ENCODE results near the gene SPDYA. TPM values are rescaled to one million over a fixed set of nuclear protein-coding genes. Genes with fewer than 3 reads are reported as not detected.

SPDYA gene
- polyA plus RNA-seq, 2 of the 4 experiments (the other 2 are of a cell fraction), result 0.14 to 0.49 TPM

DNA sequence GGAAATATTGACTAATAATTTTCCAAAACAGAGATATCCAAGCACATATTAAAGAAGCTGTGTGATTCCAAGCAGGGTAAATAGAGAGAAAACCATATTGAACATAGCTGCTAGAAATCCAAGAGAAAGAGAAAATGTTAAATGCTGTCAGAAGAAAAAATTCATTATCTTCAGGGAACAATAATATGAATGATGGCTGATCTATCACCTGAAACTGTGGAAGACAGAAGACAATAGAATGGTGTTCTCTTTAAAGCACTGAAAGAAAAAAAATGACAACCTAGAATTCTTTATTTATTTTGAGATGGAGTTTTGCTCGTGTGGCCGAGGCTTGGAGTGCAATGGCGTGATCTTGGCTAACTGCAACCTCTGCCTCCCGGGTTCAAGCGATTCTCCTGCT lies 41.7 kb upstream of the SPDYA start (continued):
- TF ChIP-seq FOSB (CRISPR knock-in tag; IDR thresholded peaks at IDR 0.05) (no peak), MAZ (IDR thresholded peaks at IDR 0.05; ENCODE audit: borderline replicate concordance, low read depth, low read length) (no peak)

- ATAC-seq, result no peak
- peaks cover 7% of the 10 kb centered on the region; the same call in 1 of the 3 replicates for H3K9me3 ChIP-seq
- ChIA-PET POLR2A (no interaction called here), CTCF (no interaction called here)
- 86% methylated on average over 2 of the region's 2 CpGs for WGBS (ENCODE audit: missing lambda C conversion rate)
- FAIRE-seq, result no peak
- H3K4me2 ChIP-seq, result no peak overlapping the region
- no peak overlapping the region for H3K4me3 ChIP-seq
- DNase-seq (ENCODE audit: low read depth in 1 of 2, low spot score in 1 of 2), result no peak
- H3K4me1 ChIP-seq, result no peaks in the 10 kb centered on the region
- H3K27ac ChIP-seq, result no peak overlapping the region
- TF ChIP-seq NFE2L2 (conservative IDR thresholded peaks at IDR 0.05; ENCODE audit: low read length) (no peak), KDM5A (IDR thresholded peaks at IDR 0.05) (no peak), HOXA7 (CRISPR knock-in tag; IDR thresholded peaks at IDR 0.05) (no peak), RNF2 (IDR thresholded peaks at IDR 0.05; ENCODE audit: borderline replicate concordance, low read depth) (no peak), MAZ (IDR thresholded peaks at IDR 0.05; ENCODE audit: borderline replicate concordance, low read depth, low read length) (no peak), HOXB5 (CRISPR knock-in tag; IDR thresholded peaks at IDR 0.05) (no peak), POLR2A (IDR thresholded peaks at IDR 0.05; ENCODE audit: low read length) (no peak), ELK1 (IDR thresholded peaks at IDR 0.05; ENCODE audit: low read depth, low read length) (no peak), JUNB (IDR thresholded peaks at IDR 0.05) (no peak)
Observed at GRCh38 chr2:28772351-28772750, 38.3 kb upstream of the SPDYA start.

- no peak for DNase-seq (ENCODE audit: low read depth in 1 of 2, low spot score in 1 of 2)
- no peak for ATAC-seq
- CTCF ChIA-PET, result interaction anchor here (0.8 to 2.9 kb wide), 4 partner anchors 32 to 234 kb away, joined by 3 to 15 read pairs (median 4); no protein-coding TSS in a partner anchor
- H3K9me3 ChIP-seq, result no peaks in the 10 kb centered on the region
- WGBS (ENCODE audit: missing lambda C conversion rate), result 92% methylated on average over 6 of the region's 6 CpGs
- H3K27ac ChIP-seq, result no peak overlapping the region
- H3K4me2 ChIP-seq, result no peak overlapping the region
- no peaks in the 10 kb centered on the region for H3K4me1 ChIP-seq
- no peak for FAIRE-seq
- TF ChIP-seq CHD4 (IDR thresholded peaks at IDR 0.05; ENCODE audit: borderline replicate concordance) (no peak), ZFP36 (IDR thresholded peaks at IDR 0.05; ENCODE audit: borderline replicate concordance, partially characterized antibody) (no peak), HEYL (CRISPR knock-in tag; IDR thresholded peaks at IDR 0.05) (no peak), CBX8 (IDR thresholded peaks at IDR 0.05) (no peak), RCOR1 (IDR thresholded peaks at IDR 0.05; ENCODE audit: low read depth, low read length) (no peak), PHF8 (IDR thresholded peaks at IDR 0.05; ENCODE audit: borderline replicate concordance, low read depth) (no peak), E2F6 (IDR thresholded peaks at IDR 0.05; ENCODE audit: borderline replicate concordance, low read depth) (no peak), MAZ (IDR thresholded peaks at IDR 0.05; ENCODE audit: borderline replicate concordance, low read depth, low read length) (no peak), ZNF302 (CRISPR knock-in tag; IDR thresholded peaks at IDR 0.05) (no peak), FOSB (CRISPR knock-in tag; IDR thresholded peaks at IDR 0.05) (no peak), NR3C1 (IDR thresholded peaks at IDR 0.05) (no peak), CHD2 (IDR thresholded peaks at IDR 0.05; ENCODE audit: low read length, partially characterized antibody) (no peak), HOXB13 (CRISPR knock-in tag; IDR thresholded peaks at IDR 0.05; ENCODE audit: low read depth) (no peak)
- TF ChIP-seq, protein P1, sequence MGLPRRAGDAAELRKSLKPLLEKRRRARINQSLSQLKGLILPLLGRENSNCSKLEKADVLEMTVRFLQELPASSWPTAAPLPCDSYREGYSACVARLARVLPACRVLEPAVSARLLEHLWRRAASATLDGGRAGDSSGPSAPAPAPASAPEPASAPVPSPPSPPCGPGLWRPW (IDR thresholded peaks at IDR 0.05), result no peak
- H3K4me3 ChIP-seq, result no peak overlapping the region
- POLR2A ChIA-PET, result interaction anchor here (1.3 kb wide), 1 partner anchor 25 kb away, joined by 4 read pairs; the partner anchor contains the start of gene PPP1CB
Observed at GRCh38 chr2:28776471-28776870, 34.2 kb upstream of the SPDYA start.

GRCh38 chr2:28778392-28778791 lies 32.2 kb upstream of the SPDYA start:
- no peak overlapping the region for H3K4me3 ChIP-seq
- H3K4me1 ChIP-seq, result no peaks in the 10 kb centered on the region
- WGBS (ENCODE audit: missing lambda C conversion rate), result 94% methylated on average over 5 of the region's 5 CpGs
- no peak overlapping the region for H3K4me2 ChIP-seq
- POLR2A ChIA-PET, result no interaction called here
- no peak overlapping the region for H3K27ac ChIP-seq
- DNase-seq (ENCODE audit: low read depth in 1 of 2, low spot score in 1 of 2) (no peak), ATAC-seq (no peak), FAIRE-seq (no peak)
- no peaks in the 10 kb centered on the region for H3K9me3 ChIP-seq
- CTCF ChIA-PET, result interaction anchor here (0.6 to 1.4 kb wide), 4 partner anchors 17 to 1095 kb away, joined by 3 to 6 read pairs (median 3); no protein-coding TSS in a partner anchor
- TF ChIP-seq EHF (CRISPR knock-in tag; IDR thresholded peaks at IDR 0.05) (no peak), HEYL (CRISPR knock-in tag; IDR thresholded peaks at IDR 0.05) (no peak), POLR2A (IDR thresholded peaks at IDR 0.05; ENCODE audit: low read length) (no peak), HDAC2 (IDR thresholded peaks at IDR 0.05) (no peak), CBX2 (IDR thresholded peaks at IDR 0.05; ENCODE audit: borderline replicate concordance, low read depth) (no peak), ESRRA (IDR thresholded peaks at IDR 0.05; ENCODE audit: borderline replicate concordance, low read length) (no peak), JUN (IDR thresholded peaks at IDR 0.05) (no peak), USF2 (IDR thresholded peaks at IDR 0.05) (no peak), FOSL2 (IDR thresholded peaks at IDR 0.05) (no peak), FOSL2 (CRISPR knock-in tag; IDR thresholded peaks at IDR 0.05) (no peak), HMGXB4 (CRISPR knock-in tag; IDR thresholded peaks at IDR 0.05; ENCODE audit: borderline replicate concordance) (no peak)

All from A549 (cell line).